KMS-11 (cell line): ENCODE data around the gene WFDC5.

ENCODE experiments used
- H2AFZ ChIP-seq: fragments of 200-600 bp; sonication (generic); 2 replicates; pipeline ENCODE4 v1.6.1; 2016; ENCODE audit warnings: antibody characterized with exemption, mixed run types, low read depth
- H3K27ac ChIP-seq: fragments of 200-600 bp; sonication (generic); 2 replicates; pipeline ENCODE4 v1.6.1; 2016; ENCODE audit warnings: mild to moderate bottlenecking, mixed run types
- H3K27me3 ChIP-seq: fragments of 200-600 bp; sonication (generic); 2 replicates; pipeline ENCODE4 v1.6.1; 2017; ENCODE audit warnings: mild to moderate bottlenecking, low read depth, mixed run types, moderate library complexity; ENCODE audit not compliant: insufficient read depth
- H3K36me3 ChIP-seq: fragments of 200-600 bp; sonication (generic); 2 replicates; pipeline ENCODE4 v1.6.1; 2017; ENCODE audit warnings: mild to moderate bottlenecking, mixed run types; ENCODE audit not compliant: insufficient read depth
- H3K4me1 ChIP-seq: fragments of 200-600 bp; sonication (generic); 2 replicates; pipeline ENCODE4 v1.6.1; 2016; ENCODE audit warnings: mild to moderate bottlenecking, low read depth, mixed run types; ENCODE audit not compliant: poor library complexity, severe bottlenecking
- H3K4me2 ChIP-seq: fragments of 200-600 bp; sonication (generic); 2 replicates; pipeline ENCODE4 v1.7.0; 2016; ENCODE audit warnings: mild to moderate bottlenecking, mixed run types
- H3K4me3 ChIP-seq: fragments of 200-600 bp; sonication (generic); IDR thresholded peaks from 2 replicates; pipeline ENCODE4 v1.6.1; 2017; ENCODE audit warnings: low read depth, low read length, mixed read lengths; ENCODE audit not compliant: insufficient read depth
- H3K79me2 ChIP-seq: fragments of 200-600 bp; sonication (generic); 2 replicates; pipeline ENCODE4 v1.6.1; 2016; ENCODE audit warnings: low read depth, mixed run types; ENCODE audit not compliant: insufficient read depth
- H3K9ac ChIP-seq: fragments of 200-600 bp; sonication (generic); 2 replicates; pipeline ENCODE4 v1.6.1; 2016; ENCODE audit warnings: mild to moderate bottlenecking, mixed run types
- H4K20me1 ChIP-seq: fragments of 200-600 bp; sonication (generic); 2 replicates; pipeline ENCODE4 v1.6.1; 2016; ENCODE audit warnings: mild to moderate bottlenecking, mixed run types; ENCODE audit not compliant: insufficient read depth
- CTCF ChIP-seq: fragments of 200-600 bp; sonication (generic); conservative IDR thresholded peaks from 2 replicates; pipeline ENCODE4 v1.6.1; 2017; ENCODE audit warnings: low read depth, mild to moderate bottlenecking, antibody characterized with exemption, low read length, moderate library complexity, mixed read lengths

The WFDC5 gene

GRCh38 chr20:45100563-45101245, 14.3 kb downstream of the WFDC5 start, which contains the start of gene KCNS1:
TSS of gene KCNS1 (minus strand) at chr20:45101127. CDS start at chr20:45099236, 1,891 bp downstream.
- Histone ChIP-seq H3K36me3 (no peaks in the 10 kb centered on the region), H3K27me3 (no peaks in the 10 kb centered on the region), H3K4me2 (no peak within 1 kb of the TSS; the same call in 1 of the 2 replicates), H2AFZ (no peak within 1 kb of the TSS), H3K4me1 (peaks cover 3% of the 10 kb centered on the region), H3K9ac (no peak within 1 kb of the TSS), H3K79me2 (no peaks in the 10 kb centered on the region), H3K4me3 (no peak within 1 kb of the TSS), H3K27ac (no peak within 1 kb of the TSS), H4K20me1 (no peaks in the 10 kb centered on the region)
- TF ChIP-seq CTCF, result no peak

GRCh38 chr20:45098103-45098773, 16.7 kb downstream of the WFDC5 start:
- Histone ChIP-seq H3K4me3 (no peak overlapping the region), H3K4me2 (no peak overlapping the region), H3K9ac (no peak overlapping the region), H3K27ac (no peak overlapping the region), H4K20me1 (no peaks in the 10 kb centered on the region), H3K36me3 (no peaks in the 10 kb centered on the region), H3K27me3 (no peaks in the 10 kb centered on the region), H3K4me1 (peaks cover 13% of the 10 kb centered on the region), H2AFZ (no peak overlapping the region), H3K79me2 (no peaks in the 10 kb centered on the region)
- no peak for TF ChIP-seq CTCF

- Histone ChIP-seq H3K4me1 (peaks cover 13% of the 10 kb centered on the region), H3K36me3 (no peaks in the 10 kb centered on the region), H2AFZ (no peak overlapping the region), H4K20me1 (no peaks in the 10 kb centered on the region), H3K79me2 (no peaks in the 10 kb centered on the region), H3K4me3 (no peak overlapping the region), H3K9ac (no peak overlapping the region), H3K4me2 (no peak overlapping the region), H3K27me3 (no peaks in the 10 kb centered on the region), H3K27ac (no peak overlapping the region)
- no peak for TF ChIP-seq CTCF
Observed at GRCh38 chr20:45097485-45098102, 17.4 kb downstream of the WFDC5 start.

- H3K79me2 ChIP-seq, result no peaks in the 10 kb centered on the region
- H4K20me1 ChIP-seq, result no peaks in the 10 kb centered on the region
- peaks cover 13% of the 10 kb centered on the region for H3K4me1 ChIP-seq
- no peak overlapping the region for H3K27ac ChIP-seq
- TF ChIP-seq CTCF, result no peak
- no peak overlapping the region for H2AFZ ChIP-seq
- no peak overlapping the region for H3K4me2 ChIP-seq
- no peak overlapping the region for H3K4me3 ChIP-seq
- H3K36me3 ChIP-seq, result no peaks in the 10 kb centered on the region
- no peaks in the 10 kb centered on the region for H3K27me3 ChIP-seq
- no peak overlapping the region for H3K9ac ChIP-seq
Observed at GRCh38 chr20:45096781-45097180, 18.2 kb downstream of the WFDC5 start.
